ENCODE results near the gene TMEM25.

DNA sequence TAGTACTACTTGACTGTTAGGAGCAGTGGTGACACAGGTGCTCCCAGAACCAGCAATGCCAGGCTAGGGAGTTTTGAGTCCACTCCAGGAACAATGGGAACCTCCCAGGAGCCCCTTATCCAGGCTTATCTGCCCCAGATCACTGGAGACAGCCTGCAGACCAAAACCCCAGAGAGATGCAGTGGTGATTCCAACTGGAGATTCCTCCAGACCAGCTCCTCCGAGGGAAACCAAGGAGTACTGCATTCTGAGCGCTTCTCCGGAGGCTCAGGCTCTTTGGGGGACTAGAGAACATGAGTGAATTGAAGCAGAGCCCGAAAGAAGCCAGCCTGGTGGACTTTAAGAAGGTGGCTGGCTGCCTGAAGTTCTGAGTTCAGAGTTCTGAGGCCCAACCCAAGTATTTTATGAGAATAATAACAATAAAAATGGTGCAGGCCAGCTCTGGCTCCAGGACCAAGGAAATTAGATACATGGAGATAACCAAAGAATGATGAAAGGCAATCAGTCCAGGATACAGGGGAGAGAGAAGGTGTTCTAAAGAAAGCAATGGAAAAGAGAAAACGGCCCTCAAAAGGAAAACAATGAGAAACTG lies 1.3 kb upstream of the TMEM25 start:
- TF ChIP-seq, protein P1, sequence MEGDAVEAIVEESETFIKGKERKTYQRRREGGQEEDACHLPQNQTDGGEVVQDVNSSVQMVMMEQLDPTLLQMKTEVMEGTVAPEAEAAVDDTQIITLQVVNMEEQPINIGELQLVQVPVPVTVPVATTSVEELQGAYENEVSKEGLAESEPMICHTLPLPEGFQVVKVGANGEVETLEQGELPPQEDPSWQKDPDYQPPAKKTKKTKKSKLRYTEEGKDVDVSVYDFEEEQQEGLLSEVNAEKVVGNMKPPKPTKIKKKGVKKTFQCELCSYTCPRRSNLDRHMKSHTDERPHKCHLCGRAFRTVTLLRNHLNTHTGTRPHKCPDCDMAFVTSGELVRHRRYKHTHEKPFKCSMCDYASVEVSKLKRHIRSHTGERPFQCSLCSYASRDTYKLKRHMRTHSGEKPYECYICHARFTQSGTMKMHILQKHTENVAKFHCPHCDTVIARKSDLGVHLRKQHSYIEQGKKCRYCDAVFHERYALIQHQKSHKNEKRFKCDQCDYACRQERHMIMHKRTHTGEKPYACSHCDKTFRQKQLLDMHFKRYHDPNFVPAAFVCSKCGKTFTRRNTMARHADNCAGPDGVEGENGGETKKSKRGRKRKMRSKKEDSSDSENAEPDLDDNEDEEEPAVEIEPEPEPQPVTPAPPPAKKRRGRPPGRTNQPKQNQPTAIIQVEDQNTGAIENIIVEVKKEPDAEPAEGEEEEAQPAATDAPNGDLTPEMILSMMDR (IDR thresholded peaks at IDR 0.05) = no peak
- TF ChIP-seq POLR2A (IDR thresholded peaks at IDR 0.05) = no peak
